ENCODE measurements around the gene RIPOR3. TPM values are rescaled to one million over a fixed set of nuclear protein-coding genes. Genes with fewer than 3 reads are reported as not detected.

The RIPOR3 gene
- polyA plus RNA-seq, 1 donor from 2014 or later = not detected

DNA sequence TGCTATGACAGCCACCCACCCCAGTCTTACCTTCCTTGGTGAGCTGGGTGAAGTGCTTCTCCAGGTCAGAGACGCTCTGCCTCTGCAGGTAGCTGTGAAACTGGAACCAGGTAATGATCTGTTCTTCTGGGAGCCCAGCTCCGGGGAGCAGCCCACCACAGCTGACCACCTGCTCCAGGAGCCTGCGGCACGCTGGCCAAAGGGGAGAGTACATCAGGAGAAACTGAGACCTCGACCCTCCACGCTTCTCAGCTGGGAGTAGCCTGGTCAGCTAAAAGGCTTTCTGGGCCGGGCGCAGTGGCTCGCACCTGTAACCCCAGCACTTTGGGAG, 98.4 kb downstream of the RIPOR3 start:
- Histone ChIP-seq H3K9ac (ENCODE audit: low read length) (no peak overlapping the region), H3K27me3 (ENCODE audit: insufficient read depth, low read depth, low read length) (no peaks in the 10 kb centered on the region), H3F3A (ENCODE audit: insufficient read depth, low read length, poor library complexity, severe bottlenecking) (no peaks in the 10 kb centered on the region), H3K9me2 (ENCODE audit: insufficient read depth, low read length) (no peaks in the 10 kb centered on the region), H3K9me3 (ENCODE audit: low read length) (no peaks in the 10 kb centered on the region), H3K79me2 (replicated peaks; ENCODE audit: insufficient read depth, low read length) (no peaks in the 10 kb centered on the region), H3K4me3 (ENCODE audit: low read length) (no peak overlapping the region), H3K36me3 (ENCODE audit: insufficient read depth, low read length) (peaks cover 3% of the 10 kb centered on the region), H3K27ac (ENCODE audit: low read length) (no peak overlapping the region), H3K4me2 (ENCODE audit: low read length) (no peak overlapping the region), H2AFZ (ENCODE audit: low read depth, low read length) (no peak overlapping the region), H4K20me1 (ENCODE audit: insufficient read depth) (no peaks in the 10 kb centered on the region)
- TF ChIP-seq POLR2AphosphoS5 (IDR thresholded peaks at IDR 0.05) = no peak
- no peak for TF ChIP-seq MXI1 (conservative IDR thresholded peaks at IDR 0.05; ENCODE audit: poor library complexity, severe bottlenecking)
- no peak for TF ChIP-seq EP300 (conservative IDR thresholded peaks at IDR 0.05; ENCODE audit: poor library complexity, severe bottlenecking)
- TF ChIP-seq, protein P1, sequence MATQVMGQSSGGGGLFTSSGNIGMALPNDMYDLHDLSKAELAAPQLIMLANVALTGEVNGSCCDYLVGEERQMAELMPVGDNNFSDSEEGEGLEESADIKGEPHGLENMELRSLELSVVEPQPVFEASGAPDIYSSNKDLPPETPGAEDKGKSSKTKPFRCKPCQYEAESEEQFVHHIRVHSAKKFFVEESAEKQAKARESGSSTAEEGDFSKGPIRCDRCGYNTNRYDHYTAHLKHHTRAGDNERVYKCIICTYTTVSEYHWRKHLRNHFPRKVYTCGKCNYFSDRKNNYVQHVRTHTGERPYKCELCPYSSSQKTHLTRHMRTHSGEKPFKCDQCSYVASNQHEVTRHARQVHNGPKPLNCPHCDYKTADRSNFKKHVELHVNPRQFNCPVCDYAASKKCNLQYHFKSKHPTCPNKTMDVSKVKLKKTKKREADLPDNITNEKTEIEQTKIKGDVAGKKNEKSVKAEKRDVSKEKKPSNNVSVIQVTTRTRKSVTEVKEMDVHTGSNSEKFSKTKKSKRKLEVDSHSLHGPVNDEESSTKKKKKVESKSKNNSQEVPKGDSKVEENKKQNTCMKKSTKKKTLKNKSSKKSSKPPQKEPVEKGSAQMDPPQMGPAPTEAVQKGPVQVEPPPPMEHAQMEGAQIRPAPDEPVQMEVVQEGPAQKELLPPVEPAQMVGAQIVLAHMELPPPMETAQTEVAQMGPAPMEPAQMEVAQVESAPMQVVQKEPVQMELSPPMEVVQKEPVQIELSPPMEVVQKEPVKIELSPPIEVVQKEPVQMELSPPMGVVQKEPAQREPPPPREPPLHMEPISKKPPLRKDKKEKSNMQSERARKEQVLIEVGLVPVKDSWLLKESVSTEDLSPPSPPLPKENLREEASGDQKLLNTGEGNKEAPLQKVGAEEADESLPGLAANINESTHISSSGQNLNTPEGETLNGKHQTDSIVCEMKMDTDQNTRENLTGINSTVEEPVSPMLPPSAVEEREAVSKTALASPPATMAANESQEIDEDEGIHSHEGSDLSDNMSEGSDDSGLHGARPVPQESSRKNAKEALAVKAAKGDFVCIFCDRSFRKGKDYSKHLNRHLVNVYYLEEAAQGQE (IDR thresholded peaks at IDR 0.05; ENCODE audit: borderline replicate concordance) = no peak
- TF ChIP-seq TAF1 (IDR thresholded peaks at IDR 0.05; ENCODE audit: low read depth) = no peak
- no peak for TF ChIP-seq SMC3 (conservative IDR thresholded peaks at IDR 0.05; ENCODE audit: poor library complexity)
- TF ChIP-seq, protein P2, sequence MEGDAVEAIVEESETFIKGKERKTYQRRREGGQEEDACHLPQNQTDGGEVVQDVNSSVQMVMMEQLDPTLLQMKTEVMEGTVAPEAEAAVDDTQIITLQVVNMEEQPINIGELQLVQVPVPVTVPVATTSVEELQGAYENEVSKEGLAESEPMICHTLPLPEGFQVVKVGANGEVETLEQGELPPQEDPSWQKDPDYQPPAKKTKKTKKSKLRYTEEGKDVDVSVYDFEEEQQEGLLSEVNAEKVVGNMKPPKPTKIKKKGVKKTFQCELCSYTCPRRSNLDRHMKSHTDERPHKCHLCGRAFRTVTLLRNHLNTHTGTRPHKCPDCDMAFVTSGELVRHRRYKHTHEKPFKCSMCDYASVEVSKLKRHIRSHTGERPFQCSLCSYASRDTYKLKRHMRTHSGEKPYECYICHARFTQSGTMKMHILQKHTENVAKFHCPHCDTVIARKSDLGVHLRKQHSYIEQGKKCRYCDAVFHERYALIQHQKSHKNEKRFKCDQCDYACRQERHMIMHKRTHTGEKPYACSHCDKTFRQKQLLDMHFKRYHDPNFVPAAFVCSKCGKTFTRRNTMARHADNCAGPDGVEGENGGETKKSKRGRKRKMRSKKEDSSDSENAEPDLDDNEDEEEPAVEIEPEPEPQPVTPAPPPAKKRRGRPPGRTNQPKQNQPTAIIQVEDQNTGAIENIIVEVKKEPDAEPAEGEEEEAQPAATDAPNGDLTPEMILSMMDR (IDR thresholded peaks at IDR 0.05; ENCODE audit: poor library complexity, severe bottlenecking) = no peak
- TF ChIP-seq EZH2 (IDR thresholded peaks at IDR 0.05; ENCODE audit: borderline replicate concordance, insufficient read depth, low read length, poor library complexity, severe bottlenecking) = no peak
- TF ChIP-seq RAD21 (conservative IDR thresholded peaks at IDR 0.05) = no peak

DNA sequence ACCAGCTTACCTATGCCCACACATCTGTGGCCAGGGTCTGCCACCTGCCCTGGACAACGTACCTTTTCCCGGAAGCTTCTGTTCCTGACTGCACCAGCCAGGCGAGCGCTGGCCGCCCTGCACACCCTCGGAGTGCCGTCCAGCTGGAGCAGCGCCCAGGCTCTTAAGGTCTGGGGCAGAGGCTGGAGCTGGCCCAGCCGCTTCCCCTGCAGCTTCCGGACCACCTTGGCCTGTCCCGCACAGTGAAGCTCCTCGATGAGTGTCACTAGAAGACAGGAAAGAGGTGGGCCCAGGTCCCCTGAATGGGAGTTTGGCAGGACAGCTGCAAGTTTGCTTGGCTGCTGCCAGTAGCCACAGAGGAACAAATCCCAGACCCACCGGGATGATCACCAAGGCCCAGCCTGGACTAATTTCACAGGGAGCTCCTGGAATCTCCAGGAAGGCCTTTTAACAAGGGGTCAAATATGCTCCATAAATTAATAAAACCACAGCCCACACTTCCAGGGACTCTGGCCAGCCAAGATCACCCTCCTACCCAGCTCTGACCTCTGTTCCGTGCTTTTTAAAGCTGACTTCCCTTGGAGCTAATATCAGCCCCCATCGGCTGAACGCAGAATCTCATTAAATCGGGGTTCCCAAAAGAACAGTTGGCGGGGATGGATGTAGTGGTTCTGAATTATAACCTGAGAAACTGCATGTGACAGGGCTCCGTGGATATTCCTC, 98.9 kb downstream of the RIPOR3 start:
- H3K9me3 ChIP-seq (ENCODE audit: low read length) = no peaks in the 10 kb centered on the region
- H3F3A ChIP-seq (ENCODE audit: insufficient read depth, low read length, poor library complexity, severe bottlenecking) = no peaks in the 10 kb centered on the region
- no peak overlapping the region for H3K9ac ChIP-seq (ENCODE audit: low read length)
- H3K9me2 ChIP-seq (ENCODE audit: insufficient read depth, low read length) = no peaks in the 10 kb centered on the region
- H3K79me2 ChIP-seq (replicated peaks; ENCODE audit: insufficient read depth, low read length) = no peaks in the 10 kb centered on the region
- no peak overlapping the region for H3K27ac ChIP-seq (ENCODE audit: low read length)
- H2AFZ ChIP-seq (ENCODE audit: low read depth, low read length) = no peak overlapping the region
- H4K20me1 ChIP-seq (ENCODE audit: insufficient read depth) = no peaks in the 10 kb centered on the region
- no peaks in the 10 kb centered on the region for H3K27me3 ChIP-seq (ENCODE audit: insufficient read depth, low read depth, low read length)
- TF ChIP-seq POLR2AphosphoS5 (IDR thresholded peaks at IDR 0.05) = no peak
- no peak for TF ChIP-seq EZH2 (IDR thresholded peaks at IDR 0.05; ENCODE audit: borderline replicate concordance, insufficient read depth, low read length, poor library complexity, severe bottlenecking)
- TF ChIP-seq, protein P1 (IDR thresholded peaks at IDR 0.05; ENCODE audit: borderline replicate concordance) = no peak
- TF ChIP-seq RAD21 (conservative IDR thresholded peaks at IDR 0.05) = no peak
- TF ChIP-seq MXI1 (conservative IDR thresholded peaks at IDR 0.05; ENCODE audit: poor library complexity, severe bottlenecking) = no peak
- no peak for TF ChIP-seq TAF1 (IDR thresholded peaks at IDR 0.05; ENCODE audit: low read depth)
- TF ChIP-seq, protein P2 (IDR thresholded peaks at IDR 0.05; ENCODE audit: poor library complexity, severe bottlenecking) = no peak
- TF ChIP-seq SMC3 (conservative IDR thresholded peaks at IDR 0.05; ENCODE audit: poor library complexity) = no peak
- no peak for TF ChIP-seq EP300 (conservative IDR thresholded peaks at IDR 0.05; ENCODE audit: poor library complexity, severe bottlenecking)
- H3K4me3 ChIP-seq (ENCODE audit: low read length) = no peak overlapping the region
- no peak overlapping the region for H3K4me2 ChIP-seq (ENCODE audit: low read length)
- H3K36me3 ChIP-seq (ENCODE audit: insufficient read depth, low read length) = peaks cover 5% of the 10 kb centered on the region
